Stimulated activated memory B cell treated with anti-CD40 and anti-IgM and Interleukin-4, amounts not matched to agents 10 μg/mL and 1 μg/mL and 100 μg/mL, for 72 hours (primary cell): Measurements from ENCODE around the gene MEF2A.

Source experiments
- ATAC-seq: fragments of 150-1000 bp; cut with Tn5 transposase; 2 replicates; pipeline ENCODE4 v1.10.0; 2021
- H3K27ac Mint-ChIP-seq: one replicate; pipeline ENCODE4 v1.8.0; 2022; ENCODE audit warnings: mild to moderate bottlenecking, mixed read lengths
- H3K27me3 Mint-ChIP-seq: one replicate; pipeline ENCODE4 v1.8.0; 2022; ENCODE audit warnings: mixed read lengths
- H3K36me3 Mint-ChIP-seq: one replicate; pipeline ENCODE4 v1.8.0; 2022; ENCODE audit warnings: mixed read lengths
- H3K4me1 Mint-ChIP-seq: one replicate; pipeline ENCODE4 v1.8.0; 2022; ENCODE audit warnings: mixed read lengths
- H3K4me3 Mint-ChIP-seq: one replicate; pipeline ENCODE4 v1.8.0; 2022; ENCODE audit warnings: mild to moderate bottlenecking, moderate library complexity, mixed read lengths
- H3K9me3 Mint-ChIP-seq: one replicate; pipeline ENCODE4 v1.8.0; 2022; ENCODE audit warnings: mixed read lengths

The MEF2A gene

GRCh38 chr15:99708563-99708962 lies 142.8 kb downstream of the MEF2A start:
- no peak for ATAC-seq
- H3K36me3 Mint-ChIP-seq: peaks cover 46% of the 10 kb centered on the region
- peak overlapping the region; percentile 67 for H3K27ac Mint-ChIP-seq
- H3K27me3 Mint-ChIP-seq: no peaks in the 10 kb centered on the region
- H3K4me3 Mint-ChIP-seq: no peak overlapping the region
- H3K4me1 Mint-ChIP-seq: peaks cover 23% of the 10 kb centered on the region
- H3K9me3 Mint-ChIP-seq: no peaks in the 10 kb centered on the region

DNA sequence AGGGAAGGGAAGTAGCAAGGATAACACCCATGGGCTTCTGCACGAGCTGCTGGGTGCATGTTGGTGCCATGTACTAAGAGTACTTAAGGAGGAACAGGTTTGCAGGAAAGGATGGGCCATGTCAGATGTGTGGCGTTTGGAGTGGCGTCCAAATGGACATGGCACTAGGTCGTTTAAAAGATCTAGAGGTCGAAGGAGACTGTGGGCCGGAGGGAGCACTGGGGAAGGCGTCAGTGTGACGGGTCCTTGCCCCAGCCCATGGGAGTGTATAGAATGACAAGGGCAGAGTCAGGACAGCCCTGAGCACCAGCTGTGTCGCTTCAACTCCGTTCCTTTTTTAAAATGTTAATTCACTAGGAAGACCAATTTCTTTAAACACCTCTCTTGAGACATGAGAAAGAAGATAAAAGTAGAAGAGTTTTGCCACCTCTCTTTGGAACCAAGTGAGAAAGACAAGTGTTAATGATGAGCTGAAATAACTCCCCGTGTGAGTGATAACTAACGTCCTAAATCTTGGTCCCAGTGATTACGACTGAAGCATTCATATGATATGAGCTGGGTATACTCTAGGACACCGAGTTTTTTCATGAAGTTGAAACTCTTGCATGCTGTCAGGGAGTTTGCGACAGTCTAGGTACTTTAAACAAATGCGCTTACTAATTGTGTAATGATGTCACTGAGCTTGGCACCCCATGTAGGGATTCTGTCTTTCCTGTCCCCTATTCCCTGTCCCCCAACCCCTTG lies 143.6 kb downstream of the MEF2A start:
- no peak for ATAC-seq
- Mint-ChIP-seq H3K27ac (no peak overlapping the region), H3K4me1 (peaks cover 15% of the 10 kb centered on the region), H3K9me3 (no peaks in the 10 kb centered on the region), H3K36me3 (peaks cover 46% of the 10 kb centered on the region), H3K27me3 (no peaks in the 10 kb centered on the region), H3K4me3 (no peak overlapping the region)

DNA sequence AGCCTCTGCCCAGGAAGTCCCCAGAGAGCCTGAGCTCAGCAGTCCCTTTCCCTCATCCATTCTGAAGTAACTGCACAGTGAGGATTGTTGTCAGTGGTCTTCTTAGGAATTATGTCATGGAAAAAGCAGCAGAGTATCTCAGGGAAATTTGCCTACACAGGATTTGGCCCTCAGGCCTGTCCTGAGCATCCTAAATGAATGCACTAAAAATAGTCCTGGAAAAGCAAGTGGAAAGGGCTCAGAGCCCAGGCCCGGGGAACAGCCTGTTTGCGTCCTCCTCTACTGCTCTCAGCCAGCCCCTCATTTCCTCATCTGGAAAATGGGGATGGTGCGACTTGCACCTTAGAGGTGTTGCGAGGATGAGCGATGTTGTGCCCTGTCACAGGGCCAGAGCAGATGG lies 145.8 kb downstream of the MEF2A start:
- Mint-ChIP-seq H3K9me3 (no peaks in the 10 kb centered on the region), H3K4me1 (peaks cover 17% of the 10 kb centered on the region), H3K36me3 (peaks cover 59% of the 10 kb centered on the region), H3K27ac (no peak overlapping the region), H3K4me3 (no peak overlapping the region), H3K27me3 (no peaks in the 10 kb centered on the region)
- ATAC-seq: no peak

- Mint-ChIP-seq H3K4me1 (peaks cover 20% of the 10 kb centered on the region), H3K9me3 (no peaks in the 10 kb centered on the region), H3K4me3 (no peak overlapping the region), H3K27me3 (no peaks in the 10 kb centered on the region), H3K36me3 (peaks cover 60% of the 10 kb centered on the region), H3K27ac (no peak overlapping the region)
- no peak for ATAC-seq
Observed at GRCh38 chr15:99712415-99712814, 146.6 kb downstream of the MEF2A start.

DNA sequence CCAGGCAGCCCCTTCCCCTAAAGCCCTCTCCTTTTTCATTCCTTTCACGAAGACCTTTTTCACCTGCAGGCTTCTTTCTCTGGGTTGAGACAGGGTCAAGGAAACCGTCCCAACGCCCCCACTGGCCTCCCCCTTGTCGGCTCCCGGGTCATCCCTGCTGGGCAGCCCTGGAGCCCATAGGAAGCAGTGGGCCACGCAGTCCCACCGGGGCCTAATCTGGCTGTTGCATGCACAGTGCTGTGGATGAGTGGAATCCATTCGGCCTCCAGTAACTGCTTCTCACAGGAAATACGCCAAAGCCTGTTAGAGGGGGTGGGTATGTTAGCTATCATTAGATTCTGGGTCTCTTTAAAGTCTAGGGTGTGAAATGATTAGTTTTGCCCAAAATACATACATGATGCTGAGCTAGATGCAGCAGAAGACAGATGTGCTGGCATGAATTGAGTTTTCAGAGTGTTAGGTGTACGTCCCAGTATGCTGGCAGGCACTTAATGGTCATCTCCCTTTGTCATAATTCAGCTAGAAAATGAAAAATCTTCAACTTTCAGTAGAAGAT lies 150.8 kb downstream of the MEF2A start:
- Mint-ChIP-seq H3K27ac (no peak overlapping the region), H3K27me3 (no peaks in the 10 kb centered on the region), H3K4me1 (peaks cover 48% of the 10 kb centered on the region), H3K4me3 (no peak overlapping the region), H3K9me3 (no peaks in the 10 kb centered on the region), H3K36me3 (peaks cover 33% of the 10 kb centered on the region)
- no peak for ATAC-seq

- no peaks in the 10 kb centered on the region for H3K27me3 Mint-ChIP-seq
- H3K4me1 Mint-ChIP-seq: peaks cover 48% of the 10 kb centered on the region
- H3K9me3 Mint-ChIP-seq: no peaks in the 10 kb centered on the region
- peaks cover 25% of the 10 kb centered on the region for H3K36me3 Mint-ChIP-seq
- no peak for ATAC-seq
- H3K27ac Mint-ChIP-seq: no peak overlapping the region
- no peak overlapping the region for H3K4me3 Mint-ChIP-seq
Observed at GRCh38 chr15:99717161-99718009, 151.6 kb downstream of the MEF2A start.

DNA sequence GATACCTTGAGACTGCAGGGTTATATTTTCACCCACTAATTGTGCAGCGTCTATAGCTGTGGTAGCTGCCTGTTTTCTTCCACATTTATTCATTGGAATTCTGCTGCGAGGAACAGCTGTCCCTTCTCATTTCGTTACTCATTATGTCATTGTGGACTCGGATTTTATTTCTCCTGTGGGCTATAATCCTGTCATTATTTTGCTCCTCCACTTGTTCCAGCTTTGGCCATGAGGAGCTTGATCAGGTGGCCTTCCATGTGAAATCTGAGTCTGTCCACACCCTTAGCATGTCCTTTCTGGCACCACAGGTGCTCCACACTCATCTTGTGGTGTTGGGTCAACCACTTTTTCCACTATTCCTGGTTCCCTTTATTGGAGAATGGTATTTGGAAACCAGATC lies 152.6 kb downstream of the MEF2A start:
- Mint-ChIP-seq H3K36me3 (peaks cover 21% of the 10 kb centered on the region), H3K27me3 (no peaks in the 10 kb centered on the region), H3K4me1 (peaks cover 48% of the 10 kb centered on the region), H3K4me3 (no peak overlapping the region), H3K9me3 (no peaks in the 10 kb centered on the region), H3K27ac (no peak overlapping the region)
- no peak for ATAC-seq

GRCh38 chr15:99719096-99719541 lies 153.3 kb downstream of the MEF2A start:
- H3K27me3 Mint-ChIP-seq: no peaks in the 10 kb centered on the region
- peaks cover 48% of the 10 kb centered on the region for H3K4me1 Mint-ChIP-seq
- H3K4me3 Mint-ChIP-seq: no peak overlapping the region
- peaks cover 21% of the 10 kb centered on the region for H3K36me3 Mint-ChIP-seq
- ATAC-seq: peak; percentile 77
- no peak overlapping the region for H3K27ac Mint-ChIP-seq
- no peaks in the 10 kb centered on the region for H3K9me3 Mint-ChIP-seq

DNA sequence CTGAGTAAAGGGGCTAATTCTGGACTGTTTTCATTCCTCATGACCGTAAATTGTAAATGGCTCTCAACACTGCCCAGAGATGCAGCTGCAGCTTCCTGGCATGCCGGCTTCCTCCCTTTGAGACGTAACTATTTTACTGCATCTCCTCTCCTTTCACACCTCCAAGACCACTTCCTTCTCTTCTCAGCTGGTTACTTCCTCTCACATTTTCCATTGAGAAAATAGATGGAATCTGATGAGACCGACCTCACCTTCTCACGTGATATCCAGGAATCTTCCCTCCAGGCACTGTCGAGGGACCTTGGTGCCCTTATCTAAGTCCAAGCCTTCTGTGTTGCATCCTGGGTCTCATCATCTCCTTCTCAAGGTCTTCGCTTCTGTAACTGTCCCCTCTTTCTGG lies 154.7 kb downstream of the MEF2A start:
- Mint-ChIP-seq H3K9me3 (no peaks in the 10 kb centered on the region), H3K27ac (peak overlapping the region; percentile 33), H3K36me3 (peaks cover 15% of the 10 kb centered on the region), H3K27me3 (no peaks in the 10 kb centered on the region), H3K4me1 (peaks cover 48% of the 10 kb centered on the region), H3K4me3 (no peak overlapping the region)
- ATAC-seq: no peak

DNA sequence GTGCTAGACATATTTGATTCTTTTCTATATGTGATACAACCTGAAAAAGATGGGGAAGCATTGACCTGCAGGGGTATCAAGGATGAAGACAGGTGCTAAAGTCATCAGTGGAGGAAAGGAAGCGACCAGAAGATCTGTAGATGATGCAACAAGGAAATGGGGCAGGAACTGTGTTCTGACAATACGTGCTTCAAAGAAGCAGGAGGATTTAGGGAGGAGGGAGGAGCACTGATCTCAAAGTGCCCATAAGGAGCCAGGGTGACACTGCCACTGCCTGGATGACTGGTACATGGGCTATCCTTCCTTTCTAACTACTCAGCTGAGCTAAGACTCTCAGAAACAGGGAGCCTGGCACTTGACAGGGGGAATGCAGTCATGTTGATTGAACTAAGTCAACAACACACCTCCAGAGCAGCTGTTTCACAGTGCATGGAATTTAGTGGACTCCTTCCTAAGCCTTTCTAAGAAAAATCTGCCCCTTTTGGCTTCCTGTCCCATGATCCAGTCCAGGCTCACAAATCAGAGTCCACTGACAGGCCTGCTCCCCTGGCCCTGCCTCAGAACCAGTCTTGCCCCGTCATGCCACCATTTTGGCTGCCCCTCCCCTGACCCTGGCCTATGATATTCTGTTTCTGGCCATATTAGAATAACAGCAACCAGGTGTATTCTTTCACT lies 155.5 kb downstream of the MEF2A start:
- H3K4me3 Mint-ChIP-seq: no peak overlapping the region
- peaks cover 48% of the 10 kb centered on the region for H3K4me1 Mint-ChIP-seq
- no peaks in the 10 kb centered on the region for H3K9me3 Mint-ChIP-seq
- no peaks in the 10 kb centered on the region for H3K27me3 Mint-ChIP-seq
- peaks cover 12% of the 10 kb centered on the region for H3K36me3 Mint-ChIP-seq
- H3K27ac Mint-ChIP-seq: peak overlapping the region; percentile 33
- ATAC-seq: no peak

DNA sequence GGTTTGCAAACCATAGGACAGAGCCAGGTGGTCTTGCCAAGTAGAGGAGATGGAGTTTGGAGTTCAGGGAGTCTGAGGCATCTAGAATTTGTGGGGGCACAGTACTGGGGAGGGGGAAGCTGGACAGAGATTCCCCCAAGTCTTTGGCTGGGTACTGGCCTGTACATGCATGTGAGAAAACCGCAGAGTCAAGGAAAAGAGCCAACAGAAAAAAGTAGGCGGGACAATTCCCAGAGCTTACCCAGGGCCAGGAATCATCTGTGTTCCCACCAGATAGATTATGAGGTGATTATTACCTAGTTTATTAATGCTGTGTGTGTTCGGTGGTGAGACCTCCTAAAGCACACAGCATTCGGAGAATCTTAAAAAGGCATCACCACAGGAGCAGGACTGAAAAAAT lies 156.1 kb downstream of the MEF2A start:
- H3K9me3 Mint-ChIP-seq: no peaks in the 10 kb centered on the region
- H3K27ac Mint-ChIP-seq: no peak overlapping the region
- no peak overlapping the region for H3K4me3 Mint-ChIP-seq
- H3K27me3 Mint-ChIP-seq: no peaks in the 10 kb centered on the region
- ATAC-seq: no peak
- peaks cover 41% of the 10 kb centered on the region for H3K4me1 Mint-ChIP-seq
- peaks cover 7% of the 10 kb centered on the region for H3K36me3 Mint-ChIP-seq

GRCh38 chr15:99722406-99722805 lies 156.6 kb downstream of the MEF2A start:
- Mint-ChIP-seq H3K36me3 (peaks cover 7% of the 10 kb centered on the region), H3K4me1 (peaks cover 36% of the 10 kb centered on the region), H3K27ac (no peak overlapping the region), H3K4me3 (no peak overlapping the region), H3K27me3 (no peaks in the 10 kb centered on the region), H3K9me3 (no peaks in the 10 kb centered on the region)
- no peak for ATAC-seq

DNA sequence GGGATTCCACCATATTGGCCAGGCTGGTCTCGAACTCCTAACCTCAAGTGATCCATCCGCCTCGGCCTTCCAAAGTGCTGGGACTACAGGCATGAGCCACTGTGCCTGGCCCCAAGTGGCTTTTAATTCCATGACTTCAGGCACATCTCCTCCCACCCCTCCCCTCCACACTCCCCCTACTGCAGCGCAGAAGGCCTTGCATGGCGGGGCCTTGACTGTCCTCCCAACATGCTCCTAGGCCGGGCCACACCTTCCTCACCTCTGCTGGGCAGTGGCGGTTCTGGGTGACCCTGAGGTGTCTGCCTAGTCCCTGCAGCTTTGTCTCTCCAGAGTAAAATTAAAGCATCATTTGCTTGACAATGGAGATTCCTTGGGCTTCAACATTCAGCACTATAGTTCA lies 160.5 kb downstream of the MEF2A start:
- Mint-ChIP-seq H3K27ac (no peak overlapping the region), H3K9me3 (no peaks in the 10 kb centered on the region), H3K4me1 (no peaks in the 10 kb centered on the region)

GRCh38 chr15:99727330-99727729 lies 161.5 kb downstream of the MEF2A start:
- Mint-ChIP-seq H3K4me1 (peaks cover 4% of the 10 kb centered on the region), H3K27ac (no peak overlapping the region), H3K4me3 (no peak overlapping the region), H3K9me3 (no peaks in the 10 kb centered on the region), H3K36me3 (no peaks in the 10 kb centered on the region), H3K27me3 (no peaks in the 10 kb centered on the region)
- no peak for ATAC-seq

More for the DNA sequence above, 160.5 kb downstream of the MEF2A start:
- Mint-ChIP-seq H3K27me3 (no peaks in the 10 kb centered on the region), H3K36me3 (no peaks in the 10 kb centered on the region), H3K4me3 (no peak overlapping the region)
- no peak for ATAC-seq

DNA sequence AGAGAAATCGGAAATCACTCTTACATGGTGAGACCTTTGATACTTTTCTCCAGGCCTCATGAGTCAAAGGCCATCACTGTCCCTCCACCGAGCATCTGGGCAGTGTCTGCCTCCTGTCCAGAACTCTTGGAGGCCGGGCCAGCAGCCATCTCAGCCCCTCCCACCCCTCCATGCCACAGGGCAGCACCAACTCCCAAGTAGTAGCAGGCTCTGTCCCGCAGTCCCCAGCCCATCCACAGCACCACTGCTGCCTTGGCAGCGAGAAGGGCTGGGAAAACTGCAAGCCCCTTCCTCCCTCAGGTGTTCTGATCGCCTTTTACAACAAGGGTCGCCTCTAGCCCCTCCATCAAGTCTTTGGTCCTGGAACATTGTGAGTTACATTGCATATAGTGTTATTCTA lies 161.9 kb downstream of the MEF2A start:
- peaks cover 6% of the 10 kb centered on the region for H3K4me1 Mint-ChIP-seq
- H3K27me3 Mint-ChIP-seq: no peaks in the 10 kb centered on the region
- no peaks in the 10 kb centered on the region for H3K36me3 Mint-ChIP-seq
- H3K4me3 Mint-ChIP-seq: no peak overlapping the region
- H3K27ac Mint-ChIP-seq: no peak overlapping the region
- ATAC-seq: no peak
- H3K9me3 Mint-ChIP-seq: no peaks in the 10 kb centered on the region
